ENCODE measurements around the gene SBDS.
"Not testable (repeated sequence)": the region's sequence is repeated elsewhere in the genome, so short reads cannot be mapped to it uniquely, and the experiment has no call there.

Gene SBDS

DNA sequence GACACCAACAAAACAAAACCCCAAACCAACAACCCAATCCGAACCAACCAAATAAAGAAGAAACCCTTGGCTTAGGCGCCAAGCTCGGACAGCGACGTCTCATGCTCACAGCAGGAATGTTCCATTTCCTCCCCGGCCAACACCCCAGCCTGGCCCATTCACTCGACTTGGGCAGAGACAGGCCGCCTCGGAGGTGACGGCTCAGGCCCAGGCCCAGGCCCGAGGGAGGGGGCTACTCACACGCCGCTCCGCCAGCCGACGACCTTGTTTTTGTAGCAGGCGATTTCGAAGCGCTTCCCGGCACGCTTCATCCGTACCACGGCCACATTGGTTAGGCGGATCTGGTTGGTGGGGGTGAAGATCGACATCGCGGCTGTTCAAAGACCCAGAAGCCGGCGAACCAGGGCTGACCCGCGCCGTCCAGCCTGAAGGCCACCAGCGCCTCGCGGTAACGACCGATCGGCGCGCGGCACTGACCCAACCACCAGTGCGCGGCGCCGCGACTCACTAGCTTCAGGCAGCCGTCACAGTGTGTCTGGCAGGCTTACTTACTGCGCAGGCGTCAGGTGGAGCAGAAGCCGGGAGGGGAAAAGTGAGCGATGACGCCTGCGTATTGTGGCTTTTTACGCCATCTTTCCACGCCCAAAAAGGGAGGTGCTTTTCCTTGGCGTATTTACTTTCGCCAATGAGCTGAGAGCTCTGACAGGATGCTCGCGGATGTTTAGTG, at the start of gene SBDS:
Gene SBDS (minus strand): TSS at position 537 of the 727 bp plus-strand sequence. CDS start 169 bp downstream, at position 368.
- peak; percentile 95 for DNase-seq

DNA sequence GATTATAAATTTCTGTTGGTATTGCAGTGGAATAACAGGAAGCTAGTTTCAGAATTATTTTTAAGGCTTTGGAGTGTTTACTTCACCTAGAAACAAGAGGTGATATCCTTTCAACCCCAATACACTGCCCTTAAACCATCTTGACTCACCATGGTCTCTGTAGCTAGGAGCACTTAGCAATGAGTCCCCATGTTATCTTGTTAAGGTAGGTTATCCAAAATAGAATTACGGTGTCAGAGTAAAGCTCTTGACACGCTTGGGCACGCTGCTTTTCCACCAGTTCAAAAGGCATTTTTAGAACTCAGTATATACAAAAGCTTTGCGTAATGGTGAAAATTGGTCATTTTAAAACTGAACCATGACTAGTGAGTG, 48.2 kb upstream of the SBDS start:
- DNase-seq = peak; percentile 30

DNA sequence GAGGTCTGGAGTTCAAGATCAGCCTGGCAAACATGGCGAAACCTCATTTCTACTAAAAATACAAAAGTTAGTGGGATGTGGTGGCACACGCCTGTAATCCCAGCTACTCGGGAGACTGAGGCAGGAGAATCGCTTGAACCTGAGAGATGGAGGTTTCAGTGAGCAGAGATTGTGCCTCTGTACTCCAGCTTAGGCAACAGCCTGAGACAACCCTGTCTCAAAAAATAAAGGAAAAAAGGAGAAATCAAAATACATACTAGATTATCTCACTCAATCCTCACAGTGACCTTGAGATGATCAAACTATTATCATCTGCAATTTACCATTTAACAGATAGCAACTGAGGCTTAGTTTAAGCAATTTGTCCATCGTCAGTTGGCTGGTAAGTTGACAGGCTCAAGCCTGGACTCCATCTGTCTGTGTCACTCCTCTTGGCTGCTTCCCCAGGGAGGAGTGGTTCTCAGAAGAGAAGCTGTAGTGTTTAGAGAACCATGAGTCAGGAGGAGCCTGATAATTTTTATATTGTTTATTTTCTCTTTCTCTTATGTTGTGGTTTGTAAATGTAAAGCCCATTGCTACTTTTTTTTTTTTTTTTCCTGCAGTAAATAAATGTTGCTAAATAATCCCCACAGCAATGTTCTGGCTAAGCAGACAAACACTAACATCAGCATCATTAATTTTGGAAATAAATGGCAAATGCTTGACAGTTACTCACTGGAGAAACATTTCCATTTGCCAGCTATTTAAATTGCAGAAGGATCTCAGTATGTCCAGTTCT, 47.6 kb upstream of the SBDS start:
- DNase-seq = peak; percentile 36

DNA sequence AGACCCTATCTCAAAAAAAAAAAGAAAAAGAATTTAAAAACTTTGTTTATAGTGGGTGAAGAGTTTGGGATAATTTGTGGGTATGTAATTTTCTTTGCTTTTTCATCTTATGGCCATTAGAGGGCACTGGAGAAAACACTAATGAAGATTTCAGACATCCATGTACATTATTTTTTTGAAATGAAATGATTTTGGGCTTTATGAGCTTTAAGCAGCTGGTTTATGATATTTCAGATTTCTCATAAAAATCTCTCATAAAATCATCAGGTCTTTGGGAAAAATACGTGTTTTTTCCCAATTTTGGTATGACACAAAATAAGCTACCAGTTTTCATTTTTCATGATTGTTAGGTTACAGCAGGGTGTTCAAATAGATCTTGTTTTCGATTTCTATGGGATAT, 45.4 kb upstream of the SBDS start:
- DNase-seq = not testable (repeated sequence)

DNA sequence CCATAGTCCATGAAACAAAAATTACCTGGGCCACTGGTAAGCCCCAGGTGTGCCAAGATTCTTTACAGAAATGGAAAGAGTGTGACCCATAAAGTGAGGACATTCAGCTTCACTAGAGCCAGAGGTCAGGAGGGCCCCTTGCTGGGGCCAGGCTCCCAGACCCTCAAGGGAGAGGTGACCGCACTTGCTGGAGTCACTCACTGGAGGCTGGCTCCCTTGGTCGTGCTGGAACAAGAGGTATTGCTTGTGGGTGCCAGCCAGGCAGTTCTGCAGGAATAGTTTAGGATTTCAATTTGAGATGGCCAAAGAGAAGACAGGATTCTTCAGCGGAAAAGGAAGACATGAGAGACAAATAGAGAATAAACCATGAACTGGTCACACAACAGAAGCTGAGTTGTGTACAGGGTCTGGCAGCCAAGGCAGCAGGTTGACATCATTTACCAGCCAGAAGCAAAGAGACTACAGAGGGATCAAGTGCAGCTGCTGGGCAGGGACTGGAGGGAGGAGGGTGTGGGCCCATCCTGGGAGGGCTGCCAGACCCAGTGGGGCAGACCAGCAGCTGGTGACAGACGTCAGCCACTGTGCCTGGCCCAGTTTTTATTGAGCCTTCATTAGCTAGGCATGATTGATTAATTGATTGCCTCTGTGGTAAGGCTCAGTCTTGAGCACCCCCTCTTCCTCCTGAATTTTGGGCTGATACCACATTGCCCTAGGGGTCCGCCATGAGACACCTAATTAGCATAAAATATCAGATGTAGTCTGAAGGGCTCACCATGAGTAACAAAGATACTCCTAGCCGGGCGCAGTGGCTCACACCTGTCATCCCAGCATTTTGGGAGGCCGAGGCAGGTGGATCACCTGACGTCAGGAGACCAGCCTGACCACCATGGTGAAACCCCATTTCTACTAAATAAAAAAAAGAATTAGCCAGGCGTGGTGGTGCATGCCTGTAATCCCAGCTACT, 41.3 kb upstream of the SBDS start:
- DNase-seq = peak; percentile 15

DNA sequence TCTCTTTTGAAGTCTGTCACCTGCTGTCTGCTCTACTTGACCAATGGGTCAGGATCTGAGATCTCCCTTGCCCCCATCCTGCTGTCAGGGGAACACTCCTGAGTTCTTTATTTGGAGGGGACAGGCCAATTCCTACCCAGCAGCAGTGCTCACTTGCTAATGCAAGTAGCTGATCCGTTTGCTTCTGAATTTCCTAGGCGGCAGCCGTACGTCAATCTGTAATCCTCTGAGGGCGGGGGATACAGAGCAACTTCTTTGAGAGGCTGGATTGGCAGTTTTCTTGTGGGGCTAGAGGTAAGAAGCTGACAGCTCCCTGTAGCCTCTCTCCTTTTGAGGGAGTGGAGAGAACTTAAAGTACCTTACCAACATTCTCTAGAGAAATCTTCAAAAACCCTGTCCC, 37.9 kb upstream of the SBDS start:
- no peak for DNase-seq

DNA sequence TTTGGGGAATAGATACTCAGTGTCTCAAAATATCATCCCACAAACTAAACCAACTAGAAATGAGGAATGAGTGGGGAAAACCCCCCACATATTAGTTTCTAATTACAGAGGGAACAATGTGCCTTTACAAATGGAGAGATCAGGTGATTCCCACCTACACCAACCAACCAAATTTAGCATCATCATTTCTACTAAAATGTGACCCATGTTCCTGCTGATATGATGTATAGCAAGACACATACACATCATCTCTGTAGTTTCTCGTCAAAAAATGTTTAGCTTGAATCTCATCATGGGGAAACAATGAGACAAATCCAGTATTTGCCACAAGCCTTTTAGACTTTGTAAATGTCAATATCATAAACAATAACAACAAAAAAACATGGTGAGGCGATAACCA, 36.3 kb upstream of the SBDS start:
- DNase-seq = not testable (repeated sequence)

DNA sequence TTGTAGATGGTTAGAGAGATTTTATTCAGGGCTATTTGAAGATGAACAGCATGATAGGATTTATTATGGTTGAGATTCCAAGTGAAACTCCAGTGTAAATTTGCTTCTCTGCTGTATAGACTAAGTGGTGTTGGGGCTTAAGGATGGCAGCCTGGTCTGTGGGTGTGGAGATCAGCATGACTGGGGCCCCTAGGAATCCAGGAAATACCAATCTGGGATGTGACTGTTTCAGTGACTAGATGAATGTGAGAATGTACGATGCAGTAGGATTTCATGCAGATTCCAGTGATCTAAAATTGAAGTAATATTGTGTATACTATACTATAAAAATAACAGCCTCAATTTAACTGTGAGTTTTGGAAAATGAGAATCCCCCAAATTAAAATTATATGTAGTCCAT, 30.1 kb upstream of the SBDS start:
- not testable (repeated sequence) for DNase-seq

DNA sequence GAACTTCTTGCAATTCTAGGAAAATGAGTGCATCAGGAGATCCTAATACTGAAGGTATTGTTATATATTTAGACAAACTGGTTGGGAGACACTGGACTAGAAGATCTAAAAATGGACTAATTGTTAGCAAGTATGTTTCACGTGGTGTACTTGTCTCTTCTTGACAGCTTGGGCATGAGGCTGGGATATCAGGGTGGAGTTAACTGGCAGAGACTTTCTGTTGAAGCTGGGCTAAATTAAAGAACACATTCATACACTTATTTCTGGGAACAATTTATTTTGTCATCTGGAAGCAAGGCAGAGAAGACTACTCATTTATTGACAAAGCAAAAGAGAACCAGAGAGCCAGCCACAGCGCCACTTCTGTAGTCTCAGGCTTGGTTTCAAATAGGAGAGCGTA, 27.1 kb upstream of the SBDS start:
- no peak for DNase-seq

DNA sequence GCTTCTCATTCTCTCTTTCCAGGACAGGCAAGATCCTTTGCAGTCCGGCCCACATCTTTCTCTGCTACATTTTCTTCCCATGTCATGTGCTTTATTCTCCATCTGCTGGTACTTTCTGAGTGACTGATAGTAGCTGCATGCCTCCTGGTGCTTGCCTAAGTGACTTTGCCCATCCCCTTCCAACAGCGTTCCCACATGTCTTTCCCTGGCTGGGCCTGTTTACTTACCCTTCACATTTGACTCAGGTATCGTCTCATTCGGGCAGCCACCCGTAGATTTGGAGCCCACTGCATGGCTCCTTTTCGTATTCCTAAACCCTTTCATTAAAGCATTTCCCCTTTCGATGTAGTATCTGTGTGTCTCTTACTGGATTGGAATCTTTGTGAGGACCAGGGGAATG, 25.9 kb upstream of the SBDS start:
- no peak for DNase-seq

DNA sequence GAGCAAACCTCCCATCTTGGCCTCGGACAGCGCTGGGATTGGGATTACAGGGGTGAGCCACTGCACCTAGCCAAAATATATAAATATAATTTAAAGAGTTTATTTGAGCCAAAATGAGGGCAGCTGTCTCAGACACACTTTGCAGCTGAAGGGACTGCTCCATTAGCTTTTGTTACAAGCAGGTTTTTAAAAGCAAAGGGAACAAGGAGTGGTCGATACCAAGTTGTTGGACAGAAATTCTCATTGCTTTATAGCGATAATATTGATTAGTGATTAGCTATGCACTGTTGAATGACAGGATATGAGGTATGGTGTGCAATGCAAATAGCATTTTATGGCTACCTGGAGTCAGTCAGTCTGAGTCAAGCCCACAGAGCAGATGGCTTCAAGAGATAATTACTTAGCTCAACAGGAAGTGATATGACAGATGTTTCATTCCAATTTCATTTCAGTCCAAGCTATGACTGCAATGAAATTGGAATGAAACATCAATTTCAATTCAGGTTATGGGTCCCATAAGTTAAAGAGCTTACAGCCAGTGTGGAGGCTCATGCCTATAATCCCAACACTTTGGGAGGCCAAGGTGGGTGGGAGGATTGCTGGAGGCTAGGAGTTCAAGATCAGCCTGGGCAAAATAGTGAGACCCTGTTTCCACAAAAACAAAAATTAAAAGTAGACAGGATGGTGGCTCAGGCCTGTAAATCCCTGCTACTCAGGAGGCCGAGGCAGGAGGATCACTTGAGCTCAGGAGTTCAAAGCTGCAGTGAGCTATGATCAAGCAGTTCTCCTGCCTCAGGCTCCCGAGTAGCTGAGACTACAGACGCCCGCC, 24.4 kb upstream of the SBDS start:
- DNase-seq = no peak

DNA sequence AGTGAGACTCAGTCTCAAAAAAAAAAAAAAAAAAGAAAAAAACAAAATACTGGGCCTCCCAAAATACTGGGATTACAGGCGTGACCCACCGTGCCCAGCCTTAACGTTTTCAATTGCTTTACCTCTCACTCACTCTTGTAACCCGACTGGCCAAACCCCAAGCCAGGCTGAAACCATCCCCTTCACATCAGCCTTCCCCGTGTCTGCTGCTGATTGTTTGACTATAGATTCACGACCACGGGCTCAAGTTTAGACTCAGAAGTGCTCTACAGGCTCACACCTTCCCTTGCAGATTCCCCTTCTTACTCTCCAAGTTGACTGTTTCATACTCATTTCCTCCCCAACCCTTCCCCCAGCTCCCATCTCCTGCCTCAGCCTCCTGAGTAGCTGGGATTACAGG, 23.6 kb upstream of the SBDS start:
- no peak for DNase-seq

DNA sequence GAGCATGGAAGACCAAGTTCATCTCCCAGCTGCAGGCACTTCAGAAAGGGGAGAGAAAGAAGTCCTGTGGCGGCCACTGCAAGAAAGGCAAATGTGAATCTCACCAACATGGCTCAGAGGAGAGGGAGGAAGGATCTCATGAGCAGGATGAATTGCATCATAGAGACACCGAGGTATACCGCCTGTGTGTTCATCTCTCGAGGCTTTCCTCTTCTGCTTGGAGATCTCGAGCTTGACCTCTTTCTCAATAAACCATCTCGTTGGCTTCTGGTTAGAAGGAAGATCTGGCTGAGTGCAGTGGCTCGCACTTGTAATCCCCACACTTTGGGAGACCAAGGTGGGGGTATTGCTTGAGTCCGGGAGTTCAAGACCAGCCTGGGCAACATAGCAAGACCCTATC, 22.6 kb upstream of the SBDS start:
- DNase-seq = not testable (repeated sequence)

DNA sequence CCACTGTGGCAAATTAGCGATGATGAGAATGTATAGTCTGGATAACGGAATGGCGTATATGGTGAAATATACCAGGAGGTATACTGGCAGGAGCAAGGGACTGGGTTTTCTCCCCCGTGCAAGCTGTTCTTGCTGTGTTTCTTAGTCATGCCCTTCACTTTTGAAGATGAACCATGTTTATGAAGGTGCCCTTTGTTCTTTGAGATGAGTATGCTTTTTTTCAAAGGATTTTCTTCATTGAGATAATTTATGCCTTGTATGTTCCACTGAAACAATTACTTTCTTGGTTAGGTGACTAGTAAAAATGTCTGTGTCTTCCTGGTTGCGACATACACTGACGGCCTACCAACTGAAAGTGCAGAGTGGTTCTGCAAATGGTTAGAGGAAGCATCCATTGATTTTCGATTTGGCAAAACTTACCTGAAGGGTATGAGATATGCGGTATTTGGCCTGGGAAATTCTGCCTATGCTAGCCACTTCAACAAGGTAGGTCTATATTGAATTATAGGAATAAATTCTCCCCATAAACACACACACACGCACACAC, 18.8 kb upstream of the SBDS start:
- DNase-seq = not testable (repeated sequence)

DNA sequence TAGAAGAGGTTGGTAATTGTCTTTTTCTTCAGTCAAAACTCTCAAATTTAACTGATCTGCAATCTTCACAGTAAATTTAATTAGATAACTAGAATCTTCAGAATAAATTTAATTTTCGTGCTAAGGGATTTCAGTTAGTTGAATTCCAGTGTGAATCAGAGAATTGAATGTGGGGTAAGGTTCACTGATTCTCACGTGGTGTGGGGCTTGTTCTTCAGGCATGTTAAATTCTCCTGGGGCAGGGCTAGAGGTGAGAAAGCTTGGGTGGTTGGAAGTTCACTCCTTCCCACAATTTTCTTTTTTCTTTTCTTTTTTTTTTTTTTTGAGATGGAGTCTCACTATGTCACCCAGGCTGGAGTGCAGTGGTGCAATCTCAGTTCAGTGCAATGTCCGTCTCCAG, 14.3 kb upstream of the SBDS start:
- not testable (repeated sequence) for DNase-seq

DNA sequence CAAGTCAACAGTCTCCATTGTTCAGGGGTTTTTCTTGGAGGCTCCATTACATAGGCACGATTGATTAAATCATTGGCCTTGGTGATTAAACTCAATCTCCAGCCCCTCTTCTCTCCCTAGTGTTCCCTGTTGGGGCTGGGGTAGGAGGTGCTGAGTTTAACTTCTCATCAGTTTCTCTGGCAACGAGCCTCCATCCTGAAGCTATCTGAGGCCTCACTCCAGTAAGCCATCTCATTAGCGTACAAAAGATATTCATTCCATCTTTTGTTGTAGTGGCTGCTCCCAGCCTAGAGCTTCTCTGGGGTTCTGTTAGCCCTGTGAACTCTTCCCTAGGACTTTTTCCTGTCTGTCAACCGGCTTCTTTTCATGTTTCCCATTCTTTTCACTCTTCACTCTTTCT, 12.9 kb upstream of the SBDS start:
- no peak for DNase-seq

DNA sequence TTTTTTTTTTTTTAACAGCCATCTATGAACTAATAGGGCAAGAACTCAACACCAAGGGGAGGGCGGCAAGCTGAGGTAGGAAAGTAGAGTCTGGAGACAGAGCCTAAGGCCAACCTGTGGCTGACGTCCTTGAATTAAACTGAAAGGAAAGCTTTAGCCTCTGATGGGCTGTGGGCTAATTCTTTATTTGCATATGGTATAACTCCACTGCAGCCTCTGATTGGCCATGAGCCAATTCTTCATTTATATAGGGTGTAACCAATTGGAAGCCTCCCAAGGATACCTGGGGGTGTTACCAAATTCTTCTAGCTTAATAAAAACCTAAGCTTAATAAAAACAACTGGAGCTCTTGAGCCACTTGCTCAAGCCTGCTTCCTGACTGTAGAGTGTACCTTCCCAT, 11.6 kb upstream of the SBDS start:
- DNase-seq = no peak

DNA sequence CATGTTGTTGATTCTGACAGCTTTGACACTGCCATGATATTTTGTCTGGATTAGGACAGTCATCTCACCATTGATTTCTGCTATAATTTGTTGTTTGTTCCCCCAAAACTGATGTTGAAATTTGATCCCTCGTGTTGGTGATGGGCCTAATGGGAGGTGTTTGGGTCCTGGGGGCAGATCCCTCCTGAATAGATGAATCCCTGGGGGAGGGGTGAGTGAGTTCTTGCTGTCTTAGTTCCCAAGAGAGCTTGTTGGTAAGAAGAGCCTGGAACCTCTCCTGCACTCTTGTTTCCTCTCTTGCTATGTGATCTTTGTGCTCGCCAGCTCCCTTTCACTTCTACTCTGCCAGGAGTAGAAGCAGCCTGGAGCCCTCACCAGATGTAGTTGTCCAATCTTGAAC, 8.8 kb upstream of the SBDS start:
- DNase-seq = not testable (repeated sequence)

DNA sequence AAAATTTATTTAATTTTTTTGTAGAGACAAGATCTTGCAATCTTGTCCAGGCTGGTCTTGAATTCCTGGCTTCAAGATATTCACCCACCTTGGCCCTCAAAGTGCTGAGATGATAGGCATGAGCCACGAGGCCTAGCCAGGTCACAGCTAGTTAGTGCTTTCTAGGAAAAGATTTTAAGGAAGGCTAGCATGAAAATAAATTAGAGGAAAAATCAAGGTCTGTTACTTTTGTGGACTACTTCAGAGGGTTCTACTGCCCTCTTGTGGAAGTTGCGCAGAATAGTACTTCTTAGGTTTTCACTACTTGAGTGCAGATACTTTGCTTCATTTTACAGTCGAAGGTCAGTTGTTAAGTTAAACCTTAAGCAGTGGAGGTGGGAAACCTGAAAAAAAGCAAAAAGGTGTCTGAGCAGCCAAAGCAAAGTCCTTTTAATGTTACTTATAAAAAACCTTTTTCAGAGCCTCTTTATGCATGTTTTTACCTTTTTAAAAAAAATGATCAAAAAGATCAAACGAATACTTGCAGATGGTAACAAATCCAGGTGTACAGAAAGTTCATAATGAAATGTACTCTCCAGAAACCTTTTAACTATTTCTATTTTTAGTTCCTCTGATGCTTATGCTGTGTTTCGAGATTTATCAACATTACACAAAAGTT, 5.3 kb upstream of the SBDS start:
- DNase-seq = not testable (repeated sequence)

DNA sequence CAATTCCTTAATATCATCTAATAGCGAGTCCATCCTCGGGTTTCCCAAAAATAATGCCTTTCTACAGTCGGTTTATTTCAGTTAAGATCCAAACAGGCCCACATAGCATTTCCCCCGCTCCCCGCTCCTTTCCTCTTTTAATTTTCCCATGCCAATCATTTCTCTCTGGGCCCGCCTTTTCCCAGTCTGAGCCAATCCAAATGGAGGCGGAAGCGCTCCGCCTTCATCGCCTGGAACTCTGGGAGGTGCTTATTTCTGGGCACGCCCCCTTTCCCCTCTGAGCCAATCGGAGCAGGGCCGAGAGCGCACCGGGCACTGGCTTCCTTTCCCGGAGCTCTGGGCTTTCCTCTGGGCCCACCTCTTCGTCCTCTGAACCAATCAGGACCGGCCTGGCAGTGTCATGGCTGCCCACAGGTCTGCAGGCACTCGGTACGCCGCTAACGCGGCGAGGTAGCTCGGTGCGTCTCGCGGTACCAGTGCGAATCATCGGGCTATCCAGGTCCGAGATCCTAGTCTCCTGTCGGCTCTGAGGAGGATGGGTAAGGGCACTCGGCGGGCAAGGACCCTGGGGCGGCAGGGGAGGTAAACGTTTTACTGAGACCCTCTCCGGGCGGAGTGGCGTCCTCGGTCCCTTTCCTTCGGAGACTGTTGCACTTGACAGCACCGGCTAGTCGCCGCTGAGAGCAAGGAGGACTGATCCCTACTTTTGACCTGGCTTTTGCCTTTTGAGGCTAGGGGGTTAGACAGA, 1.2 kb upstream of the SBDS start, which contains the start of gene TYW1:
Gene TYW1 (plus strand): TSS at position 390 of the 748 bp plus-strand sequence. CDS start 146 bp downstream, at position 536.
- peak; percentile 97 for DNase-seq

DNA sequence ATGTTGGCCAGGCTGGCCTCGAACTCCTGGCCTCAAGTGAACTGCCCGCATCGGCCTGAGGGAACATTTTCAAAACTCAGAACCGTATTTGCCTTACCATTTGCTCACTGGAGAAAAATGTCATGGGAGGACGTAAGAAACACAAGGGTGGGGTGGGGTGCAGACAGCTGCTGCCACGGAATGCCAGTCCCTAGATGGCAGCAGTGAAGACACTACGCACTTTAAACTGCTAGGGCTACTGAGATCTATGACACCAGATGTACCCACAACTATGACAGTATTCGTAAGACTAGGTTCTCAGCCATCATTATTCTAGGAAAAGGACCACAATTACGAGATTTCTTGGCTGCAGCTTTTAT, 716 bp downstream of the SBDS start:
- DNase-seq = not testable (repeated sequence)
